ENCODE results near the gene ZNF287. TPM values are rescaled to one million over a fixed set of nuclear protein-coding genes. Genes with fewer than 3 reads are reported as not detected.
A peak's percentile ranks its signal among the peaks of the same experiment; 100 is the strongest.

Gene ZNF287
- total and polyA plus RNA-seq, 9 of the 15 experiments (the other 6 are each of a cell fraction or from before 2014, with no cell fraction given): 0.01 to 0.27 (median 0.18) TPM; not detected in 2

DNA sequence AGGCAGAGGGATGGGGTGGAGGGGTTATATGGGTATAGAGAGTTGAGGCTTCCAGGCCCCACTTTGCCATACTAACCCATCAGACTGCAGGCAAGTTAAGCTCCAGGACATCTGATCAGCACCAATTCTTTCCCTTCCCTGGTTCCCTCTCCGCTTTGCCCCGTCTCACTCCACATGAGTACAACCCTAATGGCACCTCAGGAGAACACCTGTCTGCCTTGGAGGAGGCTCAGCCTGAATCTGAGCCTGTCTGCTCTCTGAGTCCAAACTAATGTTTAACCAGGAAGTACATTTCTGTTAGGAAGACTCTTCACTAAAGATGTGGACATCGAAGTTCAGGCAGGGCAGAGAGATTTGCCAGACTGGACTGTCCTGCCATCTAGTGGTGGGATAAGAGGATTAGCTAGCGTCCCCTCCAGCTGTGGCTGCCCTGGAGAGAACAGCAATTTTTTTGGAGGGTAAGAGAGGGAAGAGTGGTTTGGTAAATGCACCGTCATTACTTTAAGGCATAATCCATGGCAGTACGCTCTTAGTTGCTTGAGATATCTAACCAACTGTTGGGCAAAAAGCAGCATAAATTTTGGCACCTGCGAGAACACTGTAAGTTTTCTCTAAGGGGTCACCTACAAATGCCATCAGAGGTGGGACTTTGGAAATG, 47.8 kb downstream of the ZNF287 start (continued):
- TF ChIP-seq, protein P1, sequence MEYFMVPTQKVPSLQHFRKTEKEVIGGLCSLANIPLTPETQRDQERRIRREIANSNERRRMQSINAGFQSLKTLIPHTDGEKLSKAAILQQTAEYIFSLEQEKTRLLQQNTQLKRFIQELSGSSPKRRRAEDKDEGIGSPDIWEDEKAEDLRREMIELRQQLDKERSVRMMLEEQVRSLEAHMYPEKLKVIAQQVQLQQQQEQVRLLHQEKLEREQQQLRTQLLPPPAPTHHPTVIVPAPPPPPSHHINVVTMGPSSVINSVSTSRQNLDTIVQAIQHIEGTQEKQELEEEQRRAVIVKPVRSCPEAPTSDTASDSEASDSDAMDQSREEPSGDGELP (CRISPR knock-in tag; IDR thresholded peaks at IDR 0.05; ENCODE audit: borderline replicate concordance): peak; percentile 70; the same call in 1 of the 2 replicates
- TF ChIP-seq CEBPB (tag; IDR thresholded peaks at IDR 0.05): peak; percentile 36
- TF ChIP-seq NFATC3 (IDR thresholded peaks at IDR 0.05): no peak
- TF ChIP-seq ELF1 (tag; IDR thresholded peaks at IDR 0.05): peak; percentile 59; the same call in 1 of the 2 replicates
- TF ChIP-seq CREM (IDR thresholded peaks at IDR 0.05; ENCODE audit: low read depth): 0 out of 2 replicates have a peak, but pooled peaks have one; percentile 15
- no peak for TF ChIP-seq GTF2E2 (tag; IDR thresholded peaks at IDR 0.05)
- TF ChIP-seq KLF16 (IDR thresholded peaks at IDR 0.05): no peak
- peak; percentile 49 for TF ChIP-seq ZNF384 (IDR thresholded peaks at IDR 0.05; ENCODE audit: low read depth, low read length)
- 0 out of 2 replicates have a peak, but pooled peaks have one; percentile 41 for TF ChIP-seq XRCC5 (IDR thresholded peaks at IDR 0.05; ENCODE audit: low read depth, low read length)
- TF ChIP-seq ELF2 (CRISPR knock-in tag; IDR thresholded peaks at IDR 0.05): peak; percentile 20; the same call in 1 of the 2 replicates
- TF ChIP-seq L3MBTL2 (IDR thresholded peaks at IDR 0.05): 0 out of 2 replicates have a peak, but pooled peaks have one; percentile 10
- no peak for TF ChIP-seq MBD2 (IDR thresholded peaks at IDR 0.05; ENCODE audit: borderline replicate concordance, low read depth)
- peak; percentile 86 to 91 for TF ChIP-seq RAD21 (CRISPR knock-in tag; conservative IDR thresholded peaks at IDR 0.05 in 1 of 2, IDR thresholded peaks at IDR 0.05 in 1 of 2)
- TF ChIP-seq FOXJ2 (tag; IDR thresholded peaks at IDR 0.05): no peak
- TF ChIP-seq, protein P2, sequence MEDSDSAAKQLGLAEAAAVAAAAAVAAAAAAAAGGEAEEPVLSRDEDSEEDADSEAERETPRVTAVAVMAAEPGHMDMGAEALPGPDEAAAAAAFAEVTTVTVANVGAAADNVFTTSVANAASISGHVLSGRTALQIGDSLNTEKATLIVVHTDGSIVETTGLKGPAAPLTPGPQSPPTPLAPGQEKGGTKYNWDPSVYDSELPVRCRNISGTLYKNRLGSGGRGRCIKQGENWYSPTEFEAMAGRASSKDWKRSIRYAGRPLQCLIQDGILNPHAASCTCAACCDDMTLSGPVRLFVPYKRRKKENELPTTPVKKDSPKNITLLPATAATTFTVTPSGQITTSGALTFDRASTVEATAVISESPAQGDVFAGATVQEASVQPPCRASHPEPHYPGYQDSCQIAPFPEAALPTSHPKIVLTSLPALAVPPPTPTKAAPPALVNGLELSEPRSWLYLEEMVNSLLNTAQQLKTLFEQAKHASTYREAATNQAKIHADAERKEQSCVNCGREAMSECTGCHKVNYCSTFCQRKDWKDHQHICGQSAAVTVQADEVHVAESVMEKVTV (CRISPR knock-in tag; IDR thresholded peaks at IDR 0.05): peak; percentile 81
- TF ChIP-seq, protein P3, sequence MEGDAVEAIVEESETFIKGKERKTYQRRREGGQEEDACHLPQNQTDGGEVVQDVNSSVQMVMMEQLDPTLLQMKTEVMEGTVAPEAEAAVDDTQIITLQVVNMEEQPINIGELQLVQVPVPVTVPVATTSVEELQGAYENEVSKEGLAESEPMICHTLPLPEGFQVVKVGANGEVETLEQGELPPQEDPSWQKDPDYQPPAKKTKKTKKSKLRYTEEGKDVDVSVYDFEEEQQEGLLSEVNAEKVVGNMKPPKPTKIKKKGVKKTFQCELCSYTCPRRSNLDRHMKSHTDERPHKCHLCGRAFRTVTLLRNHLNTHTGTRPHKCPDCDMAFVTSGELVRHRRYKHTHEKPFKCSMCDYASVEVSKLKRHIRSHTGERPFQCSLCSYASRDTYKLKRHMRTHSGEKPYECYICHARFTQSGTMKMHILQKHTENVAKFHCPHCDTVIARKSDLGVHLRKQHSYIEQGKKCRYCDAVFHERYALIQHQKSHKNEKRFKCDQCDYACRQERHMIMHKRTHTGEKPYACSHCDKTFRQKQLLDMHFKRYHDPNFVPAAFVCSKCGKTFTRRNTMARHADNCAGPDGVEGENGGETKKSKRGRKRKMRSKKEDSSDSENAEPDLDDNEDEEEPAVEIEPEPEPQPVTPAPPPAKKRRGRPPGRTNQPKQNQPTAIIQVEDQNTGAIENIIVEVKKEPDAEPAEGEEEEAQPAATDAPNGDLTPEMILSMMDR (IDR thresholded peaks at IDR 0.05 in 2 of 3, conservative IDR thresholded peaks at IDR 0.05 in 1 of 3; ENCODE audit: insufficient read depth in 2 of 3, low read depth in 1 of 3, low read length in 3 of 3): peak; percentile 83 to 87 (median 84)
- peak; percentile 51; the same call in 1 of the 2 replicates for TF ChIP-seq CC2D1A (IDR thresholded peaks at IDR 0.05)
- TF ChIP-seq ASH1L (IDR thresholded peaks at IDR 0.05; ENCODE audit: borderline replicate concordance, low read depth, partially characterized antibody): no peak
- TF ChIP-seq STAG1 (CRISPR knock-in tag; IDR thresholded peaks at IDR 0.05; ENCODE audit: borderline replicate concordance): peak; percentile 72; the same call in 1 of the 2 replicates
- TF ChIP-seq, protein P4, sequence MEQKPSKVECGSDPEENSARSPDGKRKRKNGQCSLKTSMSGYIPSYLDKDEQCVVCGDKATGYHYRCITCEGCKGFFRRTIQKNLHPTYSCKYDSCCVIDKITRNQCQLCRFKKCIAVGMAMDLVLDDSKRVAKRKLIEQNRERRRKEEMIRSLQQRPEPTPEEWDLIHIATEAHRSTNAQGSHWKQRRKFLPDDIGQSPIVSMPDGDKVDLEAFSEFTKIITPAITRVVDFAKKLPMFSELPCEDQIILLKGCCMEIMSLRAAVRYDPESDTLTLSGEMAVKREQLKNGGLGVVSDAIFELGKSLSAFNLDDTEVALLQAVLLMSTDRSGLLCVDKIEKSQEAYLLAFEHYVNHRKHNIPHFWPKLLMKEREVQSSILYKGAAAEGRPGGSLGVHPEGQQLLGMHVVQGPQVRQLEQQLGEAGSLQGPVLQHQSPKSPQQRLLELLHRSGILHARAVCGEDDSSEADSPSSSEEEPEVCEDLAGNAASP (IDR thresholded peaks at IDR 0.05): no peak
- no peak for TF ChIP-seq TAF7 (tag; IDR thresholded peaks at IDR 0.05)
- no peak for TF ChIP-seq NR2C2 (CRISPR knock-in tag; IDR thresholded peaks at IDR 0.05)
- TF ChIP-seq NR2C2 (tag; IDR thresholded peaks at IDR 0.05): 0 out of 2 replicates have a peak, but pooled peaks have one; percentile 17

Data from K562 (cell line).